ENCODE measurements around the gene OPA3.

GRCh38 chr19:45478454-45479238 is 106.0 kb downstream of the OPA3 start:
- TF ChIP-seq, protein P1, sequence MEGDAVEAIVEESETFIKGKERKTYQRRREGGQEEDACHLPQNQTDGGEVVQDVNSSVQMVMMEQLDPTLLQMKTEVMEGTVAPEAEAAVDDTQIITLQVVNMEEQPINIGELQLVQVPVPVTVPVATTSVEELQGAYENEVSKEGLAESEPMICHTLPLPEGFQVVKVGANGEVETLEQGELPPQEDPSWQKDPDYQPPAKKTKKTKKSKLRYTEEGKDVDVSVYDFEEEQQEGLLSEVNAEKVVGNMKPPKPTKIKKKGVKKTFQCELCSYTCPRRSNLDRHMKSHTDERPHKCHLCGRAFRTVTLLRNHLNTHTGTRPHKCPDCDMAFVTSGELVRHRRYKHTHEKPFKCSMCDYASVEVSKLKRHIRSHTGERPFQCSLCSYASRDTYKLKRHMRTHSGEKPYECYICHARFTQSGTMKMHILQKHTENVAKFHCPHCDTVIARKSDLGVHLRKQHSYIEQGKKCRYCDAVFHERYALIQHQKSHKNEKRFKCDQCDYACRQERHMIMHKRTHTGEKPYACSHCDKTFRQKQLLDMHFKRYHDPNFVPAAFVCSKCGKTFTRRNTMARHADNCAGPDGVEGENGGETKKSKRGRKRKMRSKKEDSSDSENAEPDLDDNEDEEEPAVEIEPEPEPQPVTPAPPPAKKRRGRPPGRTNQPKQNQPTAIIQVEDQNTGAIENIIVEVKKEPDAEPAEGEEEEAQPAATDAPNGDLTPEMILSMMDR (IDR thresholded peaks at IDR 0.05), result peak; percentile 97 to 98 (median 98)
- no peak for TF ChIP-seq POLR2A (IDR thresholded peaks at IDR 0.05)
